Measurements from ENCODE around the gene OSBPL6.
A peak's percentile ranks its signal among the peaks of the same experiment; 100 is the strongest.
"Not testable (repeated sequence)": the region's sequence is repeated elsewhere in the genome, so short reads cannot be mapped to it uniquely, and the experiment has no call there.

Gene OSBPL6

GRCh38 chr2:178394859-178395258 lies 200.5 kb downstream of the OSBPL6 start:
- DNase-seq (ENCODE audit: low read depth in 3 of 3, low spot score in 1 of 3) = no peak

- DNase-seq (ENCODE audit: low read depth in 3 of 3, low spot score in 1 of 3) = no peak
Measured at GRCh38 chr2:178395295-178395694, 201.0 kb downstream of the OSBPL6 start.

GRCh38 chr2:178395941-178396570 lies 201.7 kb downstream of the OSBPL6 start:
- no peak for DNase-seq (ENCODE audit: low read depth in 3 of 3, low spot score in 1 of 3)

DNA sequence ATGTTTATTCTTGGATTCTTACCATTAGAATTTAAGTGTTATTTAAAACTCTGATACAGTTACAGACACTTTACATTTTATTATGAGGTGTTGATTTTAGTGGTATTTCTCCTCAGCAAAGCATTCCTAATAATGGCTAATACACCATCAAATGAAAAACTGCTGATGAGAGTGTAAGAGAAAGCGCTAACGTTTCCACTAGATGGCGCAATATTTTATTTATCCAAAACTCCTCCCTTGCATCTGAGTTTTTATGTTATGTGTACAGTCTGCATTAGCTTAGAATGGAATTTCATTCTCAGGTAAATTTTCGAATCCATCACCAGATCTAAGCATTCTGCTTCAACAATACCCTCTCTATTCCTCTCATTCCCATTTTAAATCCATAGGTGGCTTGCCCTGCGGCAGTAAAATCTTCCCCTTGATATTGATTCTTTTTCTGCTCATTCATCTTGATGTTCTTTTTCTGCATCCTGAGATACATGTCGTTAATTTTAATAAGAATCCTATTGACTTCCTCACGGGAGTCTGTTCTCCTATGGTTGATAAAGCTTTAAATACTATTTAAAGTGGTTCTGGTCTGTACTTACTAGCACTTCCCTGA lies 202.8 kb downstream of the OSBPL6 start:
- no peak for DNase-seq (ENCODE audit: low read depth in 3 of 3, low spot score in 1 of 3)

GRCh38 chr2:178401994-178402437 lies 207.7 kb downstream of the OSBPL6 start:
- DNase-seq (ENCODE audit: low read depth in 3 of 3, low spot score in 1 of 3) = no peak

- DNase-seq (ENCODE audit: low read depth in 3 of 3, low spot score in 1 of 3) = no peak
Measured at GRCh38 chr2:178403671-178404306, 209.5 kb downstream of the OSBPL6 start.

GRCh38 chr2:178404368-178404767 lies 210.1 kb downstream of the OSBPL6 start:
- DNase-seq (ENCODE audit: low read depth in 3 of 3, low spot score in 1 of 3) = no peak

DNA sequence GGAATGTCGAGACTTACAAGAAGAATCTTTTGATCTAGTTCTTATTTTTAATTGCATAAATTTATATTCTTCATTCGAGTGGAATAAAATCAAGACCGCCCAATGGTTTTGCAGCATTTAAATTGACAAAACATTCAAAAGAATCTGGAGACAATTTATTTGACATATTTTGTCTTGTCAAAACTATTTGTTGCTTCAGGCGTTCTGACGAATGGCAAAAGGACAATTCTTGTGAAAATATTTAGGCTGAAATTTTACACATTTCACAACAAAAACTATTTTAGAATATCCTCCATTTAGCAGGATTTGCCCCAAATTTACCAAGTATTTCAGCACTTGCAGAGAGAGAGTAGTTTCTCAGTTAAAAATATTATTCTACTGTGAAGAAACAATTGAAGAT lies 214.9 kb downstream of the OSBPL6 start:
- DNase-seq (ENCODE audit: low read depth in 3 of 3, low spot score in 1 of 3) = no peak

DNA sequence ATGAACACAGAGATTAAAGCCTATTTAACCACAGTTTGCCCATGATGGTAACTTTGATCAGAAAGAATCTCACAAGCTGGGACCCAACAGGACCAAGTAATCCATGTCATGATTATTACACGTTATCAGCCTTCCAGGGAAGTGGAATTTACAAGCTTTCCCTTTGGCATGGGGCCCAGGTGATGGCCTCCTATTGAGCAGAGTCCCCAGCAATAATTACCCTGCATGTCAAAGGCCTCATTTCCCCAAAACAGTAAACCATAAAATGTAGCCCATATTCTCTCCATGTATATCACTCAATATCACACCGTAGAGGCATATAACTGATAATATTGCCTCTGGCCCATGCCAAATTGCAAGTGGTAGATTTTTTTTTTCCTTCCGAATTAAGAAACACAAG lies 217.7 kb downstream of the OSBPL6 start:
- DNase-seq (ENCODE audit: low read depth in 3 of 3, low spot score in 1 of 3) = no peak

DNA sequence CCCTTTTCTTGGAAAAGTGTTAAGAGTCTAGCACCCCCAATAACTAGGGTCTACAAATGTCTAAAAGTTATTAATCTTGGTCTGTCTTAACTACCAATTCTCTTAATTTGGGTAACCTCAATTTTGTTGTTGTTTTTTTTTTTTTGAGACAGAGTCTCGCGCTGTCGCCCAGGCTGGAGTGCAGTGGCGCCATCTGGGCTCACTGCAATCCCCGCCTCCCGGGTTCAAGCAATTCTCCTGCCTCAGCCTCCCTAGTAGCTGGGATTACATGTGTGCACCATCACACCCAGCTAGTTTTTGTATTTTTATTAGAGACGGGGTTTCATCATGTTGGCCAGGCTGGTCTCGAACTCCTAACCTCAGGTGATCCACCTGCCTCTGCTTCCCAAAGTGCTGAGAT lies 218.1 kb downstream of the OSBPL6 start:
- DNase-seq (ENCODE audit: low read depth in 3 of 3, low spot score in 1 of 3) = not testable (repeated sequence)

DNA sequence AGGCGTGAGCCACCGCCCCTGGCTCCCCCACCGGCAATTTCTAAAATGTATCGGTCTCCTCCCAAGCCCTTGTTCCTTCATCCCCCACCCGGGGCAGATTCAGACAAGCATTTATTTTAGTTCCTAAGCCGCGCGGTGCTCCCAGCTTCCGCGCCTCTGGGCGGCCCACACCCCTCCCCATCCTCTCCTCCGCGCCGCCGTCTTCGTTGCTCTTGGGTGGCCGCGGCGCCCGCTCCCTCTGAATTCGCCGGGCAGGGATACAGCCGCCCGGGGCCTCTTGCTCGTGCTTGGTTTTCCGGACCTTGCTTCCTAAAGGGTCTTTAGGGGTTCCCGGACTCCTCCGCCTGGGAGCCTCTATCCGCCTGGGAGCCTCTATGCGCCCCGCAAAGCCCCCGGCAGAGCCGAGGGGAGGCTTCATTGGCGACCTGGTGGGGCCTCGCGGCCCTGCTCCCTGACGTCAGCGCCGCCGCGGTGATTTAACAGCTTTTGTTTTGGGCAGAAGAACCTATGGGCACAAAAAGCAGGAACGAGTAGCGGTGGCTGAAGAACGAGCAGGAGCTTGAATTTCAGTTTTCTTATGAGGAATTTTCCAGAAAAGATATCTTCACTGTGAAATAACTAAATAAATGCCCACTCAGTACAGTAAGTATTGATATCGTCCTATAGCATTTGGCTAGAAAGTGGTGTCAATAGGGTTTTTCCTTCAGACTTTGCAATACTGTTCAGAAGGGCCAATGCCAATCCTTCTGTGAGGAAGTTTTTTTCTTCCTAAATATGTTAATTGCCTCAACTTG lies 219.4 kb downstream of the OSBPL6 start:
- peak; percentile 31 to 54 (median 34) for DNase-seq (ENCODE audit: low read depth in 3 of 3, low spot score in 1 of 3)

DNA sequence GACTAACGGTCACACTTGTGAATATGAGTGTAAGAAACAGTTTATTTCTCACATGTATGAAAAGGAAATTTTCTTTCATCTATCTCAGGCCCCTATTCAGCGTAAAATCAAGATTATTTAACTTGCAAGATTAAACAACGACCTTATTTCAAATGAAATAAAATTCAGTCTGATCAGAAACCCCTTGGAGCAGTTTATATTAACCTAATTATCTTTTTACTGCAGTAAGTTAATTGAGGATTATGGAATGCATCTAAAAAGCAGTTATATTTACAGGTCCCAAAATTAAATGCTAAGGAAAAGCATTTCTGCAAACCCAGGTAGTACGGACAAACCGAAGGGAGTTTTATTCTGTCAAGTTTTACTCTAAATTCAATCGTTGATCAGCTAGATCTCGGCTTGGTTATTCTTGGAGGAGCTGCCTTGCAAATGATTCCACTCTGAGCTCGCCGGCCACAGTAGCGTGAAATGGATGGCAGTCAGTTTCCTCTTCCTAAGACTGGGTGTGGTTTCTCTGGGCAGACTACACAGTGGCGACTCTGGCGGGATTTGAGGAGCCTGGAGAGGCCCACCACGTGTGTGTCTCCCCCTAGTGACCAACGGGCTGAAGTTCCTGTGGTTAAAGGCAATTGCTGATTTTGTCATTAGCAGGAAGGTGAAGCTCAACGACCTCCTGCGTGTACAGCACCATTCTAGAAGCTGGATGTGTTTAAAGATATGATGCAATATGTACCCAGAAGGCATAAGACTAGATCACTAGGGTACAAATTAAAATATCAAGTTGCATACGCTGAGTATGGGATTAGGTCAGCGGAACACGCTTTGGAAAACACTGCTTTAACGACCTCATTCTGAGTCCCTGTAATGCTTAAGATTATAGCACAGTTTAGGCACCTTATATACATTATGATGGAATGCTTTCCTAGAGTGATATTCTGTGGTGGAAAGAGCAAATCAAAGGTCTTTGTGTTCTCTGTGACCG lies 220.2 kb downstream of the OSBPL6 start:
- DNase-seq (ENCODE audit: low read depth in 3 of 3, low spot score in 1 of 3) = peak; percentile 38 to 47 (median 43)

- no peak for DNase-seq (ENCODE audit: low read depth in 3 of 3, low spot score in 1 of 3)
Measured at GRCh38 chr2:178415979-178416378, 221.7 kb downstream of the OSBPL6 start.

GRCh38 chr2:178417916-178418315 lies 223.6 kb downstream of the OSBPL6 start:
- no peak for DNase-seq (ENCODE audit: low read depth in 3 of 3, low spot score in 1 of 3)

DNA sequence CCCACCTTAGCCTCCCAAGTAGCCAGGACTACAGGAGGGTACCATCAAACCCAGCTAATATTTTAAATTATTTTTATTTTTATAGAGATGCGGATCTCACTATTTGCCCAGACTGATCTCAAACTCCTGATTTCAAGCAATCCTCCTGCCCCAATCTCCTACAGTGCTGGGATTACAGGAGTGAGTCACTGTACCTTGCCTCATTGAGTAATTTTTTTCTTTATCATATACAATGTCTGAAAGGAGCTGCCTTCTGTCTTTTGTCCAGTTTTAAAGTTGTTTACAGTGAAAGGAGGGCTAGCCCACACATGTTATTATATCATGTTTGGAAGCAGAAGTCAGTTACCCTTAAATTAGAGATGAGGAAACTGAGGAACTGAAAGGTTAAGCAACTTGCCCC lies 224.1 kb downstream of the OSBPL6 start:
- no peak for DNase-seq (ENCODE audit: low read depth in 3 of 3, low spot score in 1 of 3)

DNA sequence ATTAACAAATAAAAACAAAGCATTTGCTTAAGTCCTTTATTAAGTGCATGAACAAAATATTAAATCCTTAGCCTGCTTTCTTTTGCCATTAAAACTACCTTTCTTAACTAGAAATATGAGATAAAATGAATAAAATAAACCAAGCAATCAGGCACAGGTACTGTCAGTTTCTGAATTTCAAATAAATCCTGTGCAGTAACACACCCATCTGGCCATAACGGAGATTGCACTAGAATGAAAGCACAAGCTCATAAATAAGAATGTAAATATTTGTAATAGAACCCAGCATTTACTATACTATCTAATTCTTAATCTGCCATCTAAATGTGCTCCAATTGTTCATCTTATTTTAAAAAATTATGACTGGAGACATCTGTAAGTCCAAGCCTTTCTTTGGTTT lies 224.8 kb downstream of the OSBPL6 start:
- DNase-seq (ENCODE audit: low read depth in 3 of 3, low spot score in 1 of 3) = no peak

DNA sequence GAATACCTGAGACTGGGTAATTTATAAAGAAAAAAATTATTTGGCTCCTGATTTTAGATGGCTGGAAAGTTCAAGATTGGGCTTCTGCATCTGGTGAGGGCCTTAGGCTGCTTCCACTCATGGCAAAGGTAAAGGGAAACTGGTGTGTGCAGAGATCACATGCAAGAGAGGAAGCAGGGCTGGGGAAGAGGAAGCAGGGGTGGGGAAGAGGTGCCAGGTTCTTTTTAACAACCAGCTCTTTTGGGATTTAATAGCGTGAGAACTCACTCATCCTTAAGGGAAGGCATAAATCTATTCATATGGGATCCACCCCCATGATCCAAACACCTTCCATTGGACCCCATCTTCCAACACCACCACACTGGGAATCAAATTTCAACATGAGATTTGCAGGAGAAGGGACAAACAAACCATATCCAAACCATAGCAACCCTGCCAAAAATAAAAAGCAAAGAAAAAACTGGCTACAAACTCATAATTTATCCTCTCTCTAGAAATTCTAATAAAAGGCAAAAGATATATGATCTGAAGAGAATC lies 226.2 kb downstream of the OSBPL6 start:
- DNase-seq (ENCODE audit: low read depth in 3 of 3, low spot score in 1 of 3) = no peak

GRCh38 chr2:178422097-178422496 lies 227.8 kb downstream of the OSBPL6 start:
- DNase-seq (ENCODE audit: low read depth in 3 of 3, low spot score in 1 of 3) = no peak

DNA sequence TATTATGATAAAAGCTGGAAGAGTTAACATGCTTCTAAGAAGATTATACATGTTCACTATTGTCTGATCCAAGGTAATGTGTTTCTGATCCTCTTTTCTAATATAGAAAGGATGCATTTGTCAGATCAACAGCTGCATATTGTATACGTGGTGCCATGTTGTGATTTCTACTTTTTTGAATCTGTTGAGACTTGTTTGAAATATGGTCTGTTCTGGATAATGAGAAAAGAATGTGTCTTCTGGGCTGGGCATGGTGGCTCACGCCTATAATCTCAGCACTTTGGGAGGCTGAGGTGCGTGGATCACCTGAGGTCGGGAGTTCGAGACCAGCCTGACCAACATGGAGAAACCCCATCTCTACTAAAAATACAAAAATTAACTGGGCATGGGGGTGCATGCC lies 229.4 kb downstream of the OSBPL6 start:
- not testable (repeated sequence) for DNase-seq (ENCODE audit: low read depth in 3 of 3, low spot score in 1 of 3)

- no peak for DNase-seq (ENCODE audit: low read depth in 3 of 3, low spot score in 1 of 3)
Measured at GRCh38 chr2:178425255-178425827, 231.0 kb downstream of the OSBPL6 start.

All from stimulated activated CD4-positive, alpha-beta T cell treated with anti-CD3 and anti-CD28 coated beads, TNF-alpha, amount 100 ng/mL, for 1 hour (primary cell).